Measurements from ENCODE around the gene FAM111A. TPM values are rescaled to one million over a fixed set of nuclear protein-coding genes. Genes with fewer than 3 reads are reported as not detected.
A peak's percentile ranks its signal among the peaks of the same experiment; 100 is the strongest.

Gene FAM111A
- total and polyA plus RNA-seq, 9 of the 15 experiments (the other 6 are each of a cell fraction or from before 2014, with no cell fraction given) = 14.8 to 30.6 (median 20.1) TPM

- no peaks in the 10 kb centered on the region for H3K36me3 ChIP-seq (ENCODE audit: control insufficient read depth, insufficient read depth, low read length)
- peak overlapping the region; percentile 66 for H3K4me2 ChIP-seq (ENCODE audit: insufficient read depth, low read length)
- H3K79me2 ChIP-seq (ENCODE audit: control insufficient read depth, insufficient read depth, low read length) = no peaks in the 10 kb centered on the region
- no peaks in the 10 kb centered on the region for H3K27me3 ChIP-seq (ENCODE audit: control insufficient read depth in 2 of 2, insufficient read depth in 2 of 2, low read length in 2 of 2)
- in situ Hi-C loops (cut with MboI) (loop anchor here (25.0 kb wide), 1 partner anchor 499 kb away; no protein-coding TSS in a partner anchor), intact Hi-C loops (cut with micrococcal nuclease) (loop anchor here (1.0 to 2.0 kb wide), 3 partner anchors 39 to 177 kb away; no protein-coding TSS in a partner anchor)
- FAIRE-seq (peak; percentile 85), DNase-seq (ENCODE audit: extremely low read depth in 1 of 4, low spot score in 3 of 4) (peak; percentile 80 to 83 (median 81)), ATAC-seq (peak; percentile 100)
- H3K4me1 ChIP-seq (replicated peaks in 1 of 2; ENCODE audit: control insufficient read depth in 2 of 2, insufficient read depth in 2 of 2, low read length in 2 of 2) = peaks cover 2 to 3% of the 10 kb centered on the region in 2 experiments; a peak in 2 of 5 replicates
- ChIA-PET CTCF (ENCODE audit: low intra/inter-chr PET ratio) (interaction anchor here (0.6 to 2.1 kb wide), 6 partner anchors 82 to 1417 kb away, joined by 3 to 8 read pairs (median 5); no protein-coding TSS in a partner anchor), POLR2A (interaction anchor here (0.5 to 0.8 kb wide), 3 partner anchors 9 to 654 kb away, joined by 3 read pairs; no protein-coding TSS in a partner anchor)
- H2AFZ ChIP-seq (ENCODE audit: low read depth, low read length) = peak overlapping the region; percentile 81
- 4% methylated on average over 17 of the region's 20 CpGs for WGBS (ENCODE audit: insufficient coverage, low coverage, missing lambda C conversion rate)
- no peaks in the 10 kb centered on the region for H3K9me1 ChIP-seq (ENCODE audit: control insufficient read depth, insufficient read depth, low read length)
- no peaks in the 10 kb centered on the region for H4K20me1 ChIP-seq (replicated peaks; ENCODE audit: control insufficient read depth, insufficient read depth, low read length)
- H3K27ac ChIP-seq (ENCODE audit: extremely low read depth, low read depth, low read length) = no peak overlapping the region
- H3K9ac ChIP-seq (ENCODE audit: insufficient read depth in 1 of 2, low read depth in 2 of 2, low read length in 2 of 2) = peak overlapping the region in 1 of 2 experiments; percentile 64; a peak in 1 of 4 replicates
- H3K4me3 ChIP-seq = peak overlapping the region; percentile 9; the same call in 1 of the 2 replicates
- no TSS peak for BruUV-seq (replicated peaks)
- H3K9me3 ChIP-seq (replicated peaks; ENCODE audit: control insufficient read depth, insufficient read depth, low read depth, low read length) = no peaks in the 10 kb centered on the region
- TF ChIP-seq SMAD3 (CRISPR knock-in tag; conservative IDR thresholded peaks at IDR 0.05) (peak; percentile 71; the same call in 1 of the 2 replicates), ARID3A (IDR thresholded peaks at IDR 0.05; ENCODE audit: borderline replicate concordance, low read depth, low read length) (no peak), DACH1 (IDR thresholded peaks at IDR 0.05; ENCODE audit: partially characterized antibody) (no peak), CREM (IDR thresholded peaks at IDR 0.05; ENCODE audit: low read depth) (peak; percentile 16; the same call in 1 of the 2 replicates), ZNF384 (IDR thresholded peaks at IDR 0.05; ENCODE audit: low read depth, low read length) (no peak), NR2C1 (IDR thresholded peaks at IDR 0.05) (no peak), NR2C1 (tag; IDR thresholded peaks at IDR 0.05) (peak; percentile 65), NR4A1 (CRISPR knock-in tag; IDR thresholded peaks at IDR 0.05) (no peak), NR4A1 (tag; IDR thresholded peaks at IDR 0.05) (peak; percentile 92; the same call in 1 of the 2 replicates), L3MBTL2 (IDR thresholded peaks at IDR 0.05) (peak; percentile 30; the same call in 1 of the 2 replicates)
- TF ChIP-seq, protein P1, sequence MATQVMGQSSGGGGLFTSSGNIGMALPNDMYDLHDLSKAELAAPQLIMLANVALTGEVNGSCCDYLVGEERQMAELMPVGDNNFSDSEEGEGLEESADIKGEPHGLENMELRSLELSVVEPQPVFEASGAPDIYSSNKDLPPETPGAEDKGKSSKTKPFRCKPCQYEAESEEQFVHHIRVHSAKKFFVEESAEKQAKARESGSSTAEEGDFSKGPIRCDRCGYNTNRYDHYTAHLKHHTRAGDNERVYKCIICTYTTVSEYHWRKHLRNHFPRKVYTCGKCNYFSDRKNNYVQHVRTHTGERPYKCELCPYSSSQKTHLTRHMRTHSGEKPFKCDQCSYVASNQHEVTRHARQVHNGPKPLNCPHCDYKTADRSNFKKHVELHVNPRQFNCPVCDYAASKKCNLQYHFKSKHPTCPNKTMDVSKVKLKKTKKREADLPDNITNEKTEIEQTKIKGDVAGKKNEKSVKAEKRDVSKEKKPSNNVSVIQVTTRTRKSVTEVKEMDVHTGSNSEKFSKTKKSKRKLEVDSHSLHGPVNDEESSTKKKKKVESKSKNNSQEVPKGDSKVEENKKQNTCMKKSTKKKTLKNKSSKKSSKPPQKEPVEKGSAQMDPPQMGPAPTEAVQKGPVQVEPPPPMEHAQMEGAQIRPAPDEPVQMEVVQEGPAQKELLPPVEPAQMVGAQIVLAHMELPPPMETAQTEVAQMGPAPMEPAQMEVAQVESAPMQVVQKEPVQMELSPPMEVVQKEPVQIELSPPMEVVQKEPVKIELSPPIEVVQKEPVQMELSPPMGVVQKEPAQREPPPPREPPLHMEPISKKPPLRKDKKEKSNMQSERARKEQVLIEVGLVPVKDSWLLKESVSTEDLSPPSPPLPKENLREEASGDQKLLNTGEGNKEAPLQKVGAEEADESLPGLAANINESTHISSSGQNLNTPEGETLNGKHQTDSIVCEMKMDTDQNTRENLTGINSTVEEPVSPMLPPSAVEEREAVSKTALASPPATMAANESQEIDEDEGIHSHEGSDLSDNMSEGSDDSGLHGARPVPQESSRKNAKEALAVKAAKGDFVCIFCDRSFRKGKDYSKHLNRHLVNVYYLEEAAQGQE (IDR thresholded peaks at IDR 0.05; ENCODE audit: borderline replicate concordance) = peak; percentile 56; the same call in 1 of the 2 replicates
- TF ChIP-seq, protein P1 (CRISPR knock-in tag; IDR thresholded peaks at IDR 0.05; ENCODE audit: low read depth) = no peak
Observed at GRCh38 chr11:59135648-59136461, 6.8 kb upstream of the FAM111A start.
